GM12872 (cell line): ENCODE results near the gene PTPN4.

Experiments used
- TF ChIP-seq, protein P1 (sequence below): IDR thresholded peaks from 3 replicates; pipeline ENCODE4 v1.5.1; 2011; ENCODE audit warnings: low read depth, mild to moderate bottlenecking, low read length, moderate library complexity; ENCODE audit not compliant: insufficient read depth

The PTPN4 gene

GRCh38 chr2:119768742-119769141 is 9.0 kb downstream of the PTPN4 start:
- TF ChIP-seq, protein P1, sequence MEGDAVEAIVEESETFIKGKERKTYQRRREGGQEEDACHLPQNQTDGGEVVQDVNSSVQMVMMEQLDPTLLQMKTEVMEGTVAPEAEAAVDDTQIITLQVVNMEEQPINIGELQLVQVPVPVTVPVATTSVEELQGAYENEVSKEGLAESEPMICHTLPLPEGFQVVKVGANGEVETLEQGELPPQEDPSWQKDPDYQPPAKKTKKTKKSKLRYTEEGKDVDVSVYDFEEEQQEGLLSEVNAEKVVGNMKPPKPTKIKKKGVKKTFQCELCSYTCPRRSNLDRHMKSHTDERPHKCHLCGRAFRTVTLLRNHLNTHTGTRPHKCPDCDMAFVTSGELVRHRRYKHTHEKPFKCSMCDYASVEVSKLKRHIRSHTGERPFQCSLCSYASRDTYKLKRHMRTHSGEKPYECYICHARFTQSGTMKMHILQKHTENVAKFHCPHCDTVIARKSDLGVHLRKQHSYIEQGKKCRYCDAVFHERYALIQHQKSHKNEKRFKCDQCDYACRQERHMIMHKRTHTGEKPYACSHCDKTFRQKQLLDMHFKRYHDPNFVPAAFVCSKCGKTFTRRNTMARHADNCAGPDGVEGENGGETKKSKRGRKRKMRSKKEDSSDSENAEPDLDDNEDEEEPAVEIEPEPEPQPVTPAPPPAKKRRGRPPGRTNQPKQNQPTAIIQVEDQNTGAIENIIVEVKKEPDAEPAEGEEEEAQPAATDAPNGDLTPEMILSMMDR = no peak

GRCh38 chr2:119769645-119770044 is 9.9 kb downstream of the PTPN4 start:
- TF ChIP-seq, protein P1 = no peak

- TF ChIP-seq, protein P1 = no peak
Measured at GRCh38 chr2:119771331-119771730, 11.6 kb downstream of the PTPN4 start.

DNA sequence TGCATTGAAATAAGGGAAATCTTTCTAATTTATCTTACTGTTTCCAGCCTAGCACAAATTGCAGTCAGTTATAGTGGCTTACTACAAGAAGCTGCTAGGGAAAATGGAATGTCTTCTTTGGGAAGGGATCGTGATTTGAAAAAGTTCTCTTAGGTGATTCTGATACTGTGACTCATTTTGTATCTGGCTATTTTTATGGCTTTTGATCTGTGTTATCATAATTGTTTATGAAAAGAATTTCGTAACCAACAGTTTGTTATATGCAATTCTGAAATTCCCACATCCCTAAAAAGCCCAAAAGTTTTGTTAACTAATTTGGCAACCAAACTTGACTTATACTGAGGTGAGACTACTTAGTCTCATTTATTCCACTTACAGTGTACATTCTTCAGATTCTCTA is 12.4 kb downstream of the PTPN4 start:
- TF ChIP-seq, protein P1 = no peak

- TF ChIP-seq, protein P1 = no peak
Measured at GRCh38 chr2:119772767-119773166, 13.0 kb downstream of the PTPN4 start.

DNA sequence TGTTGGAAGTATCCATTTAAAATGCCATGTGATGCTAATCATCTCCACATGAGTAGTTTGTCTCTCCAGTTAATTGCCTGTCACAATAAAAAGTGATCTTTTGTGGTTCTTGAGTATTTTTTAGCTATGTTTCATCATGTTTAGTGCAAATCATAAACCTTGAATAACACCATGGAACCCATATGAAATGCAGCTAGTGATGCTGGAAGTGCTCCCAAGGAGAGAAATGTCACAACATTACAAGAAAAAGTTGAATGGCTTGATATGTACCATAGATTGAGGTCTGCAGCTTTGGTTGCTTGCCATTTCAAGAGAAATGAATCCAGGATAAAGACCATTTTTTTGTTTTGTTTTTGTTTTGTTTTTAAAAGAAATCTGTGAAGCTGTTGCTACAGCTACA is 14.3 kb downstream of the PTPN4 start:
- TF ChIP-seq, protein P1 = no peak

DNA sequence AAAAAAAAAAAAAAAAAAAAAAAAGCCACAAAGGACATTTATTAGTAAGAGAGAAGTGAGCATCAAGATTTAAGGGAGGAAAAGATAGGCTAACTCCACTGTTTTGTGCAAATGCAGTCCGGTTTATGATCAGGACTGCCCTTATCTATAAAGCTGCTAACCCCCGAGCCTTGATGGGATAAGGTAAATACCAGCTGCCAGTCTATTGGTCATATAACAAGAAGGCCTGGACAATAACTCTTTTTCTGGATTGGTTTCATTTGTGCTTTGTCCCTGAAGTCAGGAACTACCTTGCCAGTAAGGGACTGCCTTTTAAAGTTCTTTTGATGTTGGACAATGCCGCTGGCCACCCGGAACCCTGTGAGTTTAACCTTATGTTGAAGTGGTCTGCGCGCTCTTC is 15.4 kb downstream of the PTPN4 start:
- TF ChIP-seq, protein P1 = no peak
